Keratinocyte (primary cell): ENCODE measurements around the gene ATP2C1.

Experiments
- CTCF ChIP-seq, 3 experiments: IDR thresholded peaks in 1 of 3; conservative IDR thresholded peaks in 1 of 3; optimal IDR thresholded peaks in 1 of 3; 2 replicates in 2 of 3; 3 replicates in 1 of 3; pipeline versions ENCODE3 to v1.5.1; 2011; ENCODE audit warnings: low read length in 3 of 3, mild to moderate bottlenecking in 3 of 3, moderate library complexity in 2 of 3, control low read depth in 1 of 3, inconsistent platforms in 1 of 3; ENCODE audit not compliant: insufficient read depth in 2 of 3; ENCODE audit errors: extremely low read depth in 1 of 3
- EZH2 ChIP-seq: IDR thresholded peaks from one replicate; pipeline ENCODE4 v1.6.1; 2012; ENCODE audit warnings: inconsistent platforms, mild to moderate bottlenecking, low read length, moderate library complexity

- TF ChIP-seq CTCF (optimal IDR thresholded peaks at IDR 0.05 in 1 of 3, IDR thresholded peaks at IDR 0.05 in 1 of 3, conservative IDR thresholded peaks at IDR 0.05 in 1 of 3; ENCODE audit: extremely low read depth in 1 of 3, insufficient read depth in 2 of 3, low read length in 3 of 3) (no peak), EZH2 (no peak)
These were observed 42.0 kb downstream of the ATP2C1 start for GRCh38 chr3:130935761-130936492.
